Esophagus mucosa (tissue), 1 donor: ENCODE results near the gene NOL4L. TPM values are rescaled to one million over a fixed set of nuclear protein-coding genes. Genes with fewer than 3 reads are reported as not detected.

ENCODE experiments used
- ATAC-seq: fragments of 200-7000 bp; cut with Tn5 transposase; one replicate; pipeline ENCODE4 v1.9.1; 2020
- total RNA-seq: library from RNA; stranded (reverse); gene quantifications from one replicate; pipeline ENCODE4 v1.2.4, GENCODE V29; 2023
- donor health status: DM: yes; HTN: yes; CAD: no.

The NOL4L gene
- total RNA-seq, 1 donor from 2014 or later, result 2.0 TPM

GRCh38 chr20:32560482-32560988, 24.6 kb downstream of the NOL4L start:
- ATAC-seq, result no peak

DNA sequence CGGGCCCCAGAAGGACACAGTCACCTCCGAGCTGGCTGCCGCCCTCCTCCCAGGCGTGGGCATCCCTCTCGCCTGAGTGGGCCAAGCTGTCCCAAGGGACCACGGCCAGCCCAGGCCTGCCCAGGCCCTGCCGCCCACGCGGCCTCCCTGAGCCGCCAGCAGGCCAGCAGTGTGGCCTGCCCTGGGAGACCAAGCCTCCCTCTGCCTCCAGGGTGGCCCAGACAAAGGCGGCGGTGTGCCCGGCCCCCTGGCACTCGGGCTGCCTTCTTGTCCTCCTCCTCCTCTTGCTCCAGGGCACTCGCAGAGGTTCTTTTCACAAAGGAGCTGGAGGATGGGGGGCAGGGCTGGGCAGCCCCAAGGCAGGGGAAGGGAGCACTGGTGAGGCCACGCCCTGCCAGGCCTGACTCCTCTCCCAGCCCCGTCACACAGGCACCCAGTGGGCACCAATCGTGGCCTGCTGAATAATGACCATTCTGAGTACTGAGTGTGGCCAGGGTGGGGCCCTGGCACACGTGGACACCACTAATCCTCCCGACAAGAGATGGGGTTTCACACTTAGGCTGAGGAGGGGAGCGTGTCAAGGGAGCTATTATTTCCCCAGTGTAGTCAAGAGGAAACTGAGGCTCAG, 25.3 kb downstream of the NOL4L start:
- ATAC-seq, result peak; percentile 20

GRCh38 chr20:32559205-32559752, 25.9 kb downstream of the NOL4L start:
- ATAC-seq, result no peak

- ATAC-seq, result no peak
Measured at GRCh38 chr20:32558526-32558925, 26.6 kb downstream of the NOL4L start.

GRCh38 chr20:32557319-32557718, 27.8 kb downstream of the NOL4L start:
- no peak for ATAC-seq

GRCh38 chr20:32556312-32557184, 28.6 kb downstream of the NOL4L start:
- ATAC-seq, result no peak

- ATAC-seq, result no peak
Measured at GRCh38 chr20:32555584-32555983, 29.5 kb downstream of the NOL4L start.

- ATAC-seq, result no peak
Measured at GRCh38 chr20:32554965-32555289, 30.2 kb downstream of the NOL4L start.

- no peak for ATAC-seq
Measured at GRCh38 chr20:32553618-32554017, 31.5 kb downstream of the NOL4L start.

DNA sequence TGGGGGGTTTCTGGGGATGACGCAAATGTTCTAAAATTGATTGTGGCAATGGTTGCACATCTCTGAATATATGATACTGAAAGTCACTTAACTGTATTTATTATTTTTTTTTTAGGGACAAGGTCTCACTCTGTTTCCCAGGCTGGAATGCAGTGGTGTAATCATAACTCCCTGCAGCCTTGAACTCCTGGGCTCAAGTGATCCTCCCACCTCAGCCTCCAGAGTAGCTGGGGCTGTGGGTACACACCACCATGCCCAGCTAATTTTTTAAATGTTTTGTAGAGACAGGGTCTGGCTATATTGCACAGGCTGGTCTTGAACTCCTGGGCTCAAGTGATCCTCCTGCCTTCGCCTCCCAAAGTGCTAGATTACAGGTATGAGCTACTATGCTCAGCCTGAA, 33.4 kb downstream of the NOL4L start:
- ATAC-seq, result no peak

GRCh38 chr20:32549842-32550241, 35.3 kb downstream of the NOL4L start:
- ATAC-seq, result no peak

DNA sequence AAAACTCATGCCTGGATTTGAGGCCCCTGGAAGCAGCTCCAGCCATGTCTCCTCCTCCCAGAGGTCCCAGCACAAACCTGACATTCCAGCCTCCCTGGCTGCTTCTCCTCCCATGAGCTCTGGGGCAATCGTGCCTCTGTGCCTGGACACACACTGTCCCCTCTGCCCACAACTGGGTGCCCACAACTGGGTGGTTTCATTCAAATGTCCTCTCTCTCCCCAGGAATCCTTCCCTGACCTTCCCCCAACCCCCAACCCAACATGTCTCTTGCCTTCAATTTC, 37.4 kb downstream of the NOL4L start:
- no peak for ATAC-seq

DNA sequence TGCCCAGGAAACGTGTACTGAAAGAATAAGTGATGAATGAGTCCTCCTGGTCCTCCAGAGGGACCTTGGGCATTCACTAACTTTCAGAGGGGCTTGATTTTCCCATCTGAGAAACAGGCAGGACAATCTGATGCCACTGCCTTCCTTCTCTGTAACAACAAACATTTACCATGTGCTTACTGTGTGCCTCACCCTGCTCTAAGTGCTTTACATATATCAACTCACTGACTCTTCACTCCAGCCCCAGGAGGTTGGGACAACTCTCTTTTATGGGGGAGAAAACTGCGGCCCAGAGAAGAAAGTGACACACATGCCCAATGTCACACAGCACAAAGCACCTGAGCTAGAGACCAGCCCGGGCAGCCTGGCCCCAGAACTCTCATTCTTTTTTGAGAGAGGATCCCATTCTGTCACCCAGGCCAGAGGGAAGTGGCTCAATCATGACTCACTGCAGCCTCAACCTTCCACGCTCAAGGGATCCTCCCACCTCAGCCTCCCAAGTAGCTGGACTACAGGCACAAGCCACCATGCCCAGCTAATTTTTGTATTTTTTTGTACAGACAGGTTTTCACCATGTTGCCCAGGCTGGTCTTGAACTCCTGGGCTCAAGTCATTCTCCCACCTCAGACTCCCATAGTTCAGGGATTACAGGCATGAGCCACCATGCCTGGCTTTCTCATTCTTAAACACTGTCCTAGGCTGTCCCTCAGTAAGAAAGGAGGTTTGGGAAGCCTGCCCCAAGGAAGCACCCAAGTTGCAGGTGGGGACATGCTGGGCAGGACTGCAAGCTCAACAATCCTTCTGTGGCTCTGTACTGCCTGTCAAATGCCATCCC, 38.0 kb downstream of the NOL4L start:
- no peak for ATAC-seq

- ATAC-seq, result no peak
Measured at GRCh38 chr20:32544893-32545840, 40.0 kb downstream of the NOL4L start.

GRCh38 chr20:32544260-32544722, 40.8 kb downstream of the NOL4L start:
- ATAC-seq, result no peak

GRCh38 chr20:32543570-32544259, 41.4 kb downstream of the NOL4L start:
- ATAC-seq, result no peak

DNA sequence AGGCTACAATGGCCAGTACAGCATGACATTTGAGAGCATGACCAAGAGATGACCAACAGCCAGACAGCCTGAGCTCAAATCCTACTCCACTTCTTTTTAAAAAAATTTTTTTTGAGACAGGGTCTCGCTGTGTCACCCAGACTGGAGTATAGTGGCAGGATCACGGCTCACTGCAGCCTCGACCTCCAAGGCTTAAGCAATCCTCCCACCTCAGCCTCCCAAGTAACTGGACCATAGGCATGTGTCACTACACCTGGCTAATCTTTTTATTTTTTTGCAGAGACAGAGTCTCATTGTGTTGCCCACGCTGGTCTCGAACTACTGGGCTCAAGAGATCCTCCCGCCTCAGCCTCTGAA, 42.9 kb downstream of the NOL4L start:
- no peak for ATAC-seq

DNA sequence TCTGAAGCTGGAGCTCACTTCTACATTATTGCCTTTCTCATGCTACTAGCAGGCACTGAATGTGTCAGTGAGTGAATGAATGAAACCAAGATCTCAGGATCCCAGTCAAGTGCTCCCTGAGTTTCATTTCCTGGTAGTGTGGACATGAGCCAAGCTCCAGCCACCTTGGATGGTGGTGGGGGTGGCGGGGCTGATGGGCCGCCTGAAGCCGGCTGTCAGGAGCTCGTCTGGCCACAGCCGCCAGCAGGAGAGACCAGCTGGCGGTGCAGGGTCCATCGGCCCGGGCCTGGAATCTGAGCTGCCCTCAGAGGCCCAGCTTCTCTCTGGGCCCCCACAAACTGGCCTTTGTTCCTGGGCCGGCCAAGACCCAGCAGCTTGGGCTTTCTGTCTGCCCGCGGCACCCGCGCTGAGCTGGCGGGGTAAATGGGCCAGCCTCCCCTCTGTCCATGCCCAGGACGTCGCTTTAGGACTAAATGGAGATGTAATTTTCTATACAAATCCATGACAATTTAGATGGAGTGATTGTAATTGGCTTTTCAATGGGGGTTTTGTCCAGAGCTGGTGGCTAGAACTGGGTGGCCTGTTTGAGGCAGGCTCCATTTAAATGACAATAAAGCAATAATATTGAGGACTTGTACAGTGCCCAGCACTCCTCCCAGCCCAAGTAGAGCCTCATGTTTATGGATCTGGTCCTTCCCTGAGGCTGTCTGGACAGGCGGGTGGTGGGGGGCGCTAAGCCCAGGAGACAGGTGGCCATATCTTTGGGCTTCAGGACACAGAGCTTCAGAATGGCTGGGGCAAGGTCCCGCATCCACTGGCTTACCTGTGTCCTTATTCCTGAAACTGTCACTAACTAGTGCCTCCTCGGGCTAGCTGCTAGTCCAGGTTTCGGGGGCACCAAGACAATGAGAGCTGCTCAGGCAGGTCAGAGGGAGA, 43.5 kb downstream of the NOL4L start:
- no peak for ATAC-seq

- no peak for ATAC-seq
Measured at GRCh38 chr20:32539817-32540675, 45.1 kb downstream of the NOL4L start.
